NCI-H748 (cell line): ENCODE results near the gene SORCS3.
A peak's percentile ranks its signal among the peaks of the same experiment; 100 is the strongest.

Source experiments
- DNase-seq: peaks from one replicate; lab custom pipeline; 2025; ENCODE audit not compliant: unreplicated experiment; lab: John Stamatoyannopoulos, UW

The SORCS3 gene

DNA sequence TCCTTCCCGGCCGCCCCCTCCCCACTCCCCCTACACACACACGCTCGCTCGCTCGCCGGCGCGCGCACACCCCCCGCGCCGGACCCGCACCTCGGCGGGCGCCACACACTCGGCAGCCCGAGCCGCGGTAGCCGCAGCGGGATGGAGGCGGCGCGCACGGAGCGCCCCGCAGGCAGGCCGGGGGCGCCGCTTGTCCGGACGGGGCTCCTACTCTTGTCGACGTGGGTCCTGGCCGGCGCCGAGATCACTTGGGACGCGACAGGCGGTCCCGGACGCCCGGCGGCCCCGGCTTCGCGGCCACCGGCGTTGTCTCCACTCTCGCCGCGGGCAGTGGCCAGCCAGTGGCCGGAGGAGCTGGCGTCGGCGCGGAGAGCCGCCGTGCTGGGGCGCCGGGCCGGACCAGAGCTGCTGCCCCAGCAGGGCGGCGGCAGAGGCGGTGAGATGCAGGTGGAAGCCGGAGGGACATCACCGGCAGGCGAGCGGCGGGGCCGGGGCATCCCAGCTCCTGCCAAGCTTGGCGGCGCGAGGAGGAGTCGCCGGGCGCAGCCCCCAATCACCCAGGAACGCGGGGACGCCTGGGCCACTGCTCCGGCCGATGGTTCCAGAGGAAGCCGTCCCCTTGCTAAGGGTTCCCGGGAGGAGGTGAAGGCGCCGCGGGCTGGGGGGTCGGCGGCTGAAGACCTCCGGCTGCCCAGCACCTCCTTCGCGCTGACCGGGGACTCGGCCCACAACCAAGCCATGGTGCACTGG, at the start of gene SORCS3:
Gene SORCS3 (plus strand): TSS at position 104 of the 750 bp plus-strand sequence.
- no peak for DNase-seq

DNA sequence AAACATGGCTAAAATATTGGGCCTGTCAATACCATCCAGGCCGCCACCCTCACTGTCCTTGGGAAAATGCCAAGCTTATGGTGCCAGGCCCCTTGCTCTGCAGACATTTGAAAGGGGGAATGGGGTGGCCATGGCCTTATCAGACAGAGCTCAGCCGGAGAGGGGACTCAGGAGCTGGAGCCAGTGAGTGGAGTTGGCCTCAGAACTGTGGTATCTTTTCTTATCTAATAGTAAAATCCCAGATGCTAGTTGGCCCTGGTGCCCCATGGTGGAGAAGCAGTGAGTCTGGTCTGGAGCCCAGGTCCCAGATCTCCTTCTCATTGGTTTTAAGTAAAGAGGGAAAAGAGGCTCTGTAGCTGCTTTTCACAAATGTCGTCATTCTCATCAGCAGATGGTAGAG, 49.6 kb upstream of the SORCS3 start:
- DNase-seq: no peak

DNA sequence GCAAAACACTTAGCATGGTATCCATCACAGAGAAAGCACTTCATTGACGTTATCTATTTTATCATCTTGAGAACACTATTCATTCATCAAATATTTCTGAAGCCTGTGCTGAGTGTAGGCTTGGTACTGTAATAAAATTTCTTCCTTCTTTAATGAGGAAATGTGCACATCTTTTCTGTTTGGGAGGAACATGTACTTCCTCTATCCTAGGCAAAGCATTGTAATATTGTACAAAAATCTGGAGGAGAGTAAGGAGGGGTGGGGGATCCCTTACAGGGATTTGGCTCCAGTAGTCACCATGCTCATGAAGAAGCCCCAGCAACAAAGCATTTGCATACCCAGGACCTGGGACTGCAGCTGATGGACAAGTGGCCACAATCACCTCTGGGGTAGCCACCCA, 39.9 kb upstream of the SORCS3 start:
- DNase-seq: no peak

DNA sequence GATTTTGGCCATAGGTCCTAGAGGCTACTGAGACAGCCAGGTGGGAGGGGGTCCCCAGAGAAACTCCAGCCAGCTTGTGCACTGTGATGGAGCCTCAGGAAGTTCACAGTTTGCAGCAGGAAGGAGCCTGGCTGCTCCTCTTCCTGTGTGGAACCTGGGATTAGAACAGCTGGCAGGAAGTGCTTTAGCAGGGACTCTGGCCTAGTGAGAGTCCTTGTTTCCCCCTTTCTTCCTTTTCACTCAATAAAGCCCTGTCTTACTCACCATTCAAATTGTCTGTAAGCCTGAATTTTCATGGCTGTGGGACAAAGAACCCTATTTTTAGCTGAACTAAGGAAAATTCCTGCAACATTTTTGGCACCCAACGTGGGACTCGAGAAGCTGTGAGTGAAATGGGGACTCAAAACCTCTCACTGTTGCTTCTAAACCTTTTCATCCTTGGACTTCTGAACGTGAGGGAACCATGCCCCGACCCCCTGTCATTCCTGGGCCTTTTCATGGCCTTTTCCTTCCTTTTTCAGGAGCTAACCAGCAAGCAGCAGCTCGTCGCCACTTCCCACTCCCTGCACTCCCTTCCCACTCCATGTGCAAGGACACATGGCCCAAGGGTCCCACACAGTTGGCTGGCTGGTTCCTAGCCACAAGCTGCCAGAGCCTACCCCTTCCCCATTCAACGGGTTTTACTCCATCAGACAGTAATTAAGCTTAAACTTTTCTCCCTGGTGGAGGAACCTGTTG, 32.8 kb upstream of the SORCS3 start:
- no peak for DNase-seq

DNA sequence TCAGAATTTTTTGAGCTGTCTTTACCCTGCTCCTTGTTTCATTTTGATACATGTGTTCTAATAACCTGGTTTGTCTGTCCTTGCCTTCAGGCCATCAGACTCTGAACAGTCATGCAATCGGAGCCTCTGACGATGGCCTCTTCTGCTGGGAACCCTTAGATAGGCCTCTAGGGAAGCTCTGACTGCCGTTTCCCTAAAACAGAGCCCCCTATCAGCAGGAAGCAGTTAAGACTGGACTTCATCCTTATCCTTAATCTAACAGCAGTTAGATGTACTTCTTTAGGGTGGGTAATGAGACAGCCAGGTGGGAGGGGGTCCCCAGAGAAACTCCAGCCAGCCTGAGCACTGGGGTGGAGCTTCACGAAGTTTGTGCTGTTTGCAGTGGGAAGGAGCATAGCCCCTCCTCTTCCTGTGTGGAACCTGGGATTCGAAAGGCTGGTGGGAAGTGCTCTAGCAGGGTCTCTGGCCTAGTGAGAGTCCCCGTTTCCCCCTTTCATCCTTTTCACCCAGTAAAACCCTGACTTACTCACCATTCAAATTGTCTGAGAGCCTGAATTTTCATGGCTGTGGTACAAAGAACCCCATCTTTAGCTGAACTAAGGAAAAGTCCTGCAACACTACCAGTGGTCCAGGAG, 28.4 kb upstream of the SORCS3 start:
- DNase-seq: no peak

DNA sequence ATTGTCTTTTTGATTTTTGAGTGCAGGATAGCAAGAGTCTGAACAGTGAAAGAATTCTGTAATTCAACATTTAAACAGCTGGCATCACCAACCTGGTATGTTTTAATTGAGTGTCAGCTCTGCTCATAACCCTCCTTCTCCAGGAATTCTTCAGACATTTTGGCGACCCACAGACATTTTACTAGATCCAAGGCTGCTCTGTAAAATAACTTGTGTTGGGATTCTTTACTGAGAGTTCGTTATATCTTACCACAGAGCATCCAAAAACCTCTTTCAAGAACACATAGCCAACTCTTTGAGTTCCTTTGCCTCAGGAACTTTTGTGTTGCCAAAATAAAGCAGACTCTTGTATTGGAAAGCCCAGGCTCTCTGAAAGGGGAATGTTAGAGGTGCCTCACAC, 27.7 kb upstream of the SORCS3 start:
- DNase-seq: no peak

DNA sequence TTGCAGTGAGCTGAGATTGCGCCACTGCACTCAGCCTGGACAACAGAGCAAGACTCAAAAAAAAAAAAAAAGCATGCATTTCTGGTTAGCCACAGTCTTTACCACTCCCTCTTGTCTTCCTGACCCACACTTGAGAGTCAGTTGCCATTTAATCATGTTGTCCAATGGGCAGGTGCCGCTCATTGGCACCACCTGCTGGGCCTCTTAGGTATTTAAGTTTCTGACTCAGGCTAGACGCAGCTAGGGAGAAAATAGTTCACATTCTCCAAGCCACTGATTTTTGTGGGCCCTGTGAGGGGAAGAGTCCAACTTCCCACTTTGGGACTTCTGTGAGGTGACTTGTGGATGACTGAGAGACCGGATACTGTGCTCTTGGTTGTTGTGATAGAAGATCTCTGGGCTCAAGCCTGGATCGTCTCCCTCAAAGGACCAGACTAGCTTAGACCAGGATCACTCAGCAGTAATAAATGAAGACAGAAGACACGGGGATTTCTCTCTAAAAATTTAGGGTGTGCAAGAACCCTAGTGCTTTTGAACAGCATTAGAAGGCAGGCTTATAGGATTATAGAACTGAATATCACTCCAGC, 26.8 kb upstream of the SORCS3 start:
- DNase-seq: no peak

DNA sequence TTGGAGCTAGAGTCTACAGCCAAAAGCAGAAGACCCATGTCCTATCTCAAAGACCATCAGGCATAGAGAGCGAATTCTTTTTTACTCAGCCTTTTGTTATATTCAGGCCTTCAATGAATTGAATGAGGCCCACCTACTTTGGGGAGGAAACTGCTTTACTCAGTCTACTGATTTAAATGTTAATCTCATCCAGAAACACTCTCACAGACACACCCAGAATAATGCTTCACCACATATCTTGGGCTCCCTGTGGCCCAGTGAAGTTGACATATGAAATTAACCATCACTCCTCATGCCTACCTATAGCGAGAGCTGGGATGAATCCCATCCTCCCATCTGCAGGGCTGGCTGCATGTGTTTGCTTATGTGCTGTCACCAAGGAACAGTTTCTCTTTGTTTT, 26.0 kb upstream of the SORCS3 start:
- DNase-seq: peak; percentile 19

DNA sequence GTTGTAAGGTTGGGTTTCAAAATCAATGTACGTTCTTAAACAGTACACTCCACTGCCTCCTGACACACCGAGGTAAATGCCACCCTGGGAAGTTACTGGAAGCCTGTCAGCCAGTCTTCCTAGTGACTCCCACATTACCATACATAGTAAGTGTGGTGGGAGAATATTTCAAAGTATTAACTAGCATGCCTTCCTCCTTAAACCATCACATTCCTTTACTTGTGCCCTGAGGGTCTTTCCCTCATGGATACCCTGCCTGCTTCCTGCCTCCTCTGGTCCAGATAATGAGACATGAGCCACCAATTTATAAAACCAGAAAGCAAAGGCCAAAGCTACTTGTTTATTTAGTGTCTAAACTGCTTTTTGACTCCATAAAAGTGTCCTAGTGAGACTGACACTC, 23.3 kb upstream of the SORCS3 start:
- DNase-seq: no peak

DNA sequence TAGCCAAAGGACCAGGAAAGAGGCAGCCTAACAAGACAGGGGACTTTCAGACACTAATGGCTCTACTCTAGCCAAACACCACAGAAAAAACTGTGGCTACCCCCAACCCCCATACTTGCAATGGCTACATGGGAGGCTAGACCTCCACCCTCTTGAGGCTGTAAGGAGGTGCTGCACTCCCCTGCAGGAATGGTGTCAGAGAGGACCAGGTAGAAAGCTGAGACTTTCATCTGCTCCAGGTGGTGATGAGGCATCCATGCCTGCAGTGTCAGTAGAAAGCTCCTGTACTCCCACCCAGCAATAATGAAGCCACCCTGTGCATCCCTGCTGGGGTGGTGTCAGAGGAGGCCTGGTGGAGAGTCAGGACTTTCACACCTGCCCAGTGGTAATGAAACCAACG, 18.9 kb upstream of the SORCS3 start:
- DNase-seq: no peak

DNA sequence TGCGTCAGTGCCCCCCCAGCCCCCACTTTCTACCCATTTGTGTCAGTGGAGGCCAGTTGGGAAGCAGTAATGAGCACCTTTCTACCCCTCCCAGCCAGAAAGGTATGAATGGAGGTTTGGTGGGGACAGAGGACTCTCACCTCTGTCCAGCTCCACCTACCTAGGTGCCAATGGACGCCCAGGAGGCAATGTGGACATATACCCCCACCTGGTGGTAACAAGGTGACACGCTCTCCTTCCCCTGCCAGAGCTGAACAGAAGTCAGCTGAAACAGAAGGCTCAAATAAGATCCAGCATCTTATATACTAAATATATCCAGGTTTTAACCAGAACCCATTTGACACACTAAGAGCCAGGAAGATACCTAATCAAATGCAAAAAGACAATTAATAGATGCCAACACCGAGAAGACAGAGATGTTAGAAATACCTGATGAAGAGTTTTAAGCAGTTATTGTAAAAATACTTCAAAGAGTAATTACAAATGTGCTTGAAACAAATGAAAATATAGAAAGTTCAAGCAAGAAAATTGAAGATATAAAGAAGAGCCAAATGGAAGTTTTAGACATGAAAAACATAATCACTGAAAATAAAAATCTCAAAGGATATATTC, 18.4 kb upstream of the SORCS3 start:
- DNase-seq: peak; percentile 67

DNA sequence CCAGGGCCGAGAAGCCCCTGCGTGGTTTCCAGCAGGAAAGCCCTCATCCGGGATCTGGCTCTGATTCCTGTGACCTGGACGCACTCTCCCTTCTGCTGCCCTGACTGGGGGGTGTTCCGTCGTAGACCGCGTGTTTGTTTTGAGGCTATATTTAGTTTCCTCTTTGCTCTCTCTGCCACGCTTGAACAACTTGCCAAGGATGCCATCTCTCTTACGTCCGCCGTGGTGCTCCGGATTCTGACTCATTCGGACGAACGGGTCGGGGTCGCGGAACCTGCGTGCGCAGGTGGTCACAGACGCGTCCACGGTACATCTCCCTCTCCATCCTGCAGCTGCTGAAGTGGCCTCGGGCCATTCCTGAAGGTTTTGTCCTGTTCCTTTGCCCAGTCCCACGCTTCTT, 10.4 kb upstream of the SORCS3 start:
- no peak for DNase-seq

DNA sequence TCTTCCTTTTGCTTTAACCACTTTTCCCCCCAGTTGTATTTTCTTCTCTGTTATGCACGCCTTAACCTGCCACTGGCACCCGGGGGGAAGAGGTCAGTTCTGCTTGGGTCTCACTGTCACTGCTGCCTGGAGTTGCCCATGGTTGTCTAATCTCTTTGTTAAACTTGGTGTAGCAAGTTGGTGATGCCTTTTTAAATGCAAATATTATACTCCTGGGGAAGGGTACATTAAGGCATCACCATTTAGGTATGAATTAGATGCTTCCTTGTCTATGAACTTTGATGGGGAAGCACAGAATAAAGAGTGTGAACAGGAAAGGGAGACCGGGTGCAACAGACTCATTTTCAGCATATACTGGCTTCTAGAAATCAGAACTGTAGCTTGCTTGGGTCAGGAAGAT, 9.1 kb upstream of the SORCS3 start:
- DNase-seq: no peak

DNA sequence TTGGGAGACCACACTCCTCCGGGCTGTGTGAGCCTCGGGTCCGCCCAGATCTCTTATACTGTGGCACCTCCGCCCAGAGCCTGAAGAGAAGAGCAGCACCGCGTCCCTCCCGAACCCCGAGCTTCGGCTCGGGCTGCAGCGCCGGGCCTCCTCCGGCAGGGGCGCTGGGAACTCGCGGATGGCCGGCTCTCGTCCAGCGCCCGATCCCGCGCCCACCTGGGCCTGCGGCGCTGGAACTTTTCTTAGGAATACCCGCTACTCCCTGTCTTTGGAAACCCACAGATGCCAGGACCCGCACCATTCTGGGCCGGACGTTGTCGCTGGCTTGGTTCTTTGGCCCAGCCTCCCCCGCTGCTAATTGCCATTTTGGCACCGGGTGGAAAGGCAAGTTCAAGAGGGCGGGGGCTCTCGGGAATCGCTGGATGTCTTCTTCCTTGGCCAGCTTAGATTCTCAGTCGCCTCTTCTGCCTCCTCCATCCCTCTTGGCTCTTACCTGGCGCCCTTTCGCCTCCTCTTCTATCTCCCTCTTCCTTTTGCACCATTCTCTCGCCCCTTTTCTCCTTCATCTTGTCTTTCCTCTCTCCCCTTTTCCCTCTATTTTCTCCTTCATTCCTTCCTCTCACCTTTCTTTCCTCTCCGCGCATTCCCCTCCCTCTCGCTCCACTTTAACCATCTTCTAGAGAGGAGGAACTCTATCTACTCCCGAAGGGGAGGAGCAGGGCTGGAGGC, 2.1 kb upstream of the SORCS3 start:
- no peak for DNase-seq

DNA sequence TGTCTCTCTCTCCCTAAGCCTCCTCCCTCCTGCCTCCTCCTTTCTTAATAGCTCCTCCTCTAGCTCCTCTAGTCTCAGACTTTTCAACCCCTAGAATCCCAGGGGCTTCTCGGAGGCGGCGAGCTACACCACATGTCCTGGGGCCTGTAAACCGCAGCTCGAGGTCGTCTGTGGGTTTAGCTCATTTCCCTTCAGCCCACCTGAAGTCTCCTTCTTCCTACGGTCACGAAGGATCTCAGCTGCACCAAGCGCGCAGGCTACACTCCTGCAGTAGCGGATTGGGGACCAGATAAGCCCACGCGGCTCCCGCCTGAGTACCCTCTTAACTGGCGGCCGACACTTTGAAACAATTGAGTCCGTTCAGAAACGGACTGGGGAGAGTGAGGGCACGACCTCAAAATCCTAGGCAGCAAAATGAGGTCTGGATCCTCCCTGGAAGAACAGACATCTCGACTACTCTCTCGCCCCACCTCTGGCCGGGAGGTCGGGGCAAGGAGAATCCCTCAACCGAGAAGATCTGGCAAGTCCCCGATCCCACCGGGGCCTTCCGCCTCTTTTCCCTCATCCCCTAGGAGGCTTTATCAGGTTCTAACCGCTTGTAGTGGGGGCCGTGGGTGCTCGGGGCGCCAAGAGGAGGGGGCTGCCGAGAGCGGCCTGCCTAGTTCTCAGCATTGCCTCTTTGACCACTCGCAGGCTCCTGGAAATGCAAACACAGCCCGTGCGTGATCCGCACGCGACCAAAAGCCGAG, 1.3 kb upstream of the SORCS3 start:
- no peak for DNase-seq

DNA sequence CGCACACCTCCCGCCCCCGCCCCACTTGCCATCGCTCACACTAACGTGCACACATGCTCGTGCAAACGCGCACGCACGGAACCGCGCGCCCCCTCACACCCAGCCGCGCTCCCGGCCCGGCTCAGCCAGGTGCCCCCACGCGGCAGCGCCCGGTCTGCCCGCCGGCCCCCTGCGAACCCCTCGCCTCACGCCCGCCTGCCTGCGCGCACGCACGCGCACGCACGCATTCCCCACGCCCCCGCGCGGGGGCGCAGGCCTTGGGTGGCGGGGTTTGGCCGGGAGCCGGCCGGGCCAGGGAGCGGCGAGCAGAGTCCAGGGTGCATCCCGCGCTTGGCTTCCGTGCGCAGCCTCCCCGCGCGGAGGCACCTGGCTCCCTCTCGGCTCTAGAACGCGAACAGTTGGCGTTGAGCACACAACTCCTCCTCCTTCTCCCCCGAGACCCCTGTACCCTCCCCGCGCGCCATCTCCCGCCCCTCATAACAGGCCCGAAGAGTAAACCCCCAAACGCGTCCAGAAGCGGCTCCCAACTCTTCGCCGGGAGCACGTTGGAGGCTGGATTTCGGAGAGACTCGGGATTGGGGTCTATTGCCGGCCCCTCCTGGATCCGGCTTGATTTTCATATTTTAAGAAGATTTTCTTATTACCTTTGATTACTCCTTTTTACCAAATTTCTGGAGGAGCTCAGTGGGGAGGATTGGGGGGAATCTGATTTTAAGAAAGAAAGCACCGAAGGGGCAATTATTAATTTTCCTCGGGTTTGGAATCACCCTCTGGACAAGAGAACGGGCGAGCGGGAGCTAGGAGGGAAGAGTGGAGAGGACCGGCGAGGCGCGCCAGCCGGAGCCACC, 527 bp upstream of the SORCS3 start:
- DNase-seq: no peak

DNA sequence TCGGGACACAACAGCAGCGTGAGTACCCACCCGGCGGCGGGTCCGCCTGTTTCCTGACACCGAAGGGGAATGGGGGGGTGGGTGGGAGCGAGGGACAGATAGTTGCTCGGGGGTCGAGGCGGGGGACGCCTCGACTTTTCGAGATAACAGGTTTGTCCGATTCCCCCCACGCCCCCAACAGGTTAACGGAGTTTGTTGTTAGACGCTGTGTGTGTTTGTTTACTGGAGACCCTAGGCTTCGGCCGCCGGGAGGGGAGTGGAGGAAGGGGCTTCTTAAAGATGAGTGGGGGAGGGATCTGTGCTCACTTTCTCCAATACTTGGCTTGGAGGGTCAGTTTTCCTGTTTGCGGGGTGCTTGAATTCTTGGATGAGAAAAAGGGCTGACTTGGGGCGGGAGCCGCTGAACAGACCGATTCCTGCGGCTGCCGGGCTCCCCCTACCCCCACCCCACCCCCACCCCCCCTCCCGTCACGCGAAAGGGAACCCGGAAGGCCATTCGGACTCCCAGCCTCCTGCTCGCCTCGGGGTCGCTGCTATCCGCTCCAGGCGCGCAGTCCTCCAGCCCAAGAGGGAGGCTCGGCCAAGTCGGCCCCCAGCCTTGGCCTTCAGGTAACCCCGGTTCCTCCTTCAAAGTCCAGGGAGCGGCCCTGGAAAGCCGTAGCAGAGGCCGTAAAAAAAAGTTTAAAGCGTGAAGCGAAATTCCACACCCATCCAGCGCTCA, 1.0 kb downstream of the SORCS3 start:
- DNase-seq: no peak

DNA sequence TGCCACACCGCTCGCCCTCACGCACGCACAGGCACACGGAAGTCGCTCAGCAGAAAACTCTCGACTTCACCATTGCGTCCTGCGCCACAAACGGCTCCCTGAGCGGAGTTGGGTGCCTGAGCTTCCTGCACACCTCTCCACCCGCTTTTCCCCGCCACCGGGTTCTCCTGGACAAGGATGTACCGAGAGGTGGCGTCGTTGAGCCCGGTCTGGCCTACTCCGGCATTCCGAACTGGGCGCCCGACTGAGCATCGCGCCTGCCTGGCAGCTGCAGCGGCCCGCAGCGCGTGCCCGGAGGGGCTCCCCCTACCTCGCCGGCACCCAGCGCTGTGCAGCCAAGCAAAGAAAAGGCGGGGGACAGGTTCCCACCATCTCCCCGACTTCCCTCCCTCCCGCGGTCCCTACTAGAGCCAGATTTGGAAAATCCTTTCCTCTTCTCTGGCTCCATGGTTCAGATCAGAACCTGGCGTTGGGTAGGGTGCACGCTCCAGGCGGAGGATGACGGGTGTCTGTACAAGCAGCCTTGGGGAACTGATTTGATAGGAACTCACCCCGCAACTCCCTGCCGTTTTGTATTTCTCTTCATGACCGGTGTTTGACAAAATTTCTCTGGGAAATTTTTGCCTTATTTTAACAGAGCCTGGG, 1.7 kb downstream of the SORCS3 start:
- no peak for DNase-seq
